GM19025 (cell line): ENCODE measurements around the gene ELSPBP1.
"Not testable (repeated sequence)": the region's sequence is repeated elsewhere in the genome, so short reads cannot be mapped to it uniquely, and the experiment has no call there.

Source experiments
- ATAC-seq: cut with Tn5 transposase; IDR thresholded peaks from one replicate; pipeline ENCODE4 v1.9.1; 2021; ENCODE audit warnings: mild to moderate bottlenecking, low read depth, moderate library complexity; ENCODE audit not compliant: unreplicated experiment

ELSPBP1 gene

GRCh38 chr19:47994209-47994802 lies at the start of gene ELSPBP1:
ELSPBP1 (plus strand) TSS chr19:47994632; CDS start chr19:48008668, 14,036 bp downstream.
- ATAC-seq: no peak

- not testable (repeated sequence) for ATAC-seq
These were observed 44.4 kb upstream of the ELSPBP1 start for GRCh38 chr19:47949852-47950521.

- not testable (repeated sequence) for ATAC-seq
These were observed 42.3 kb upstream of the ELSPBP1 start for GRCh38 chr19:47952132-47952531.

GRCh38 chr19:47955936-47956335 lies 38.5 kb upstream of the ELSPBP1 start:
- ATAC-seq: not testable (repeated sequence)

GRCh38 chr19:47973529-47973928 lies 20.9 kb upstream of the ELSPBP1 start:
- no peak for ATAC-seq

GRCh38 chr19:47991191-47991808 lies 3.1 kb upstream of the ELSPBP1 start:
- no peak for ATAC-seq

GRCh38 chr19:47992070-47992469 lies 2.4 kb upstream of the ELSPBP1 start, which contains the start of gene BSPH1:
BSPH1 (minus strand) TSS chr19:47992170; CDS start chr19:47992081, 89 bp downstream.
- ATAC-seq: no peak

- ATAC-seq: no peak
These were observed 1.8 kb downstream of the ELSPBP1 start for GRCh38 chr19:47996230-47996727.

GRCh38 chr19:47998800-47999199 lies 4.4 kb downstream of the ELSPBP1 start:
- no peak for ATAC-seq

GRCh38 chr19:48000846-48001245 lies 6.4 kb downstream of the ELSPBP1 start:
- no peak for ATAC-seq

GRCh38 chr19:48004236-48004635 lies 9.8 kb downstream of the ELSPBP1 start:
- no peak for ATAC-seq

GRCh38 chr19:48006762-48007161 lies 12.3 kb downstream of the ELSPBP1 start:
- no peak for ATAC-seq

- no peak for ATAC-seq
These were observed 16.7 kb downstream of the ELSPBP1 start for GRCh38 chr19:48010932-48011758.

GRCh38 chr19:48020686-48021085 lies 26.3 kb downstream of the ELSPBP1 start:
- no peak for ATAC-seq

- no peak for ATAC-seq
These were observed 28.6 kb downstream of the ELSPBP1 start for GRCh38 chr19:48023011-48023410.

GRCh38 chr19:48023518-48023917 lies 29.1 kb downstream of the ELSPBP1 start:
- ATAC-seq: no peak

GRCh38 chr19:48025480-48025879 lies 31.0 kb downstream of the ELSPBP1 start:
- ATAC-seq: no peak

GRCh38 chr19:48029431-48029830 lies 35.0 kb downstream of the ELSPBP1 start:
- ATAC-seq: no peak

GRCh38 chr19:48030073-48030472 lies 35.6 kb downstream of the ELSPBP1 start:
- ATAC-seq: no peak

- no peak for ATAC-seq
These were observed 39.2 kb downstream of the ELSPBP1 start for GRCh38 chr19:48033604-48034003.

GRCh38 chr19:48036765-48037164 lies 42.3 kb downstream of the ELSPBP1 start:
- no peak for ATAC-seq
